SK-N-SH (cell line): ENCODE data around the gene BNIP5. TPM values are rescaled to one million over a fixed set of nuclear protein-coding genes. Genes with fewer than 3 reads are reported as not detected.

ENCODE experiments used
- CTCF ChIA-PET: fragments of 300-600, 350-600 bp; formaldehyde crosslinking; extraction: SDS; loops from one replicate; lab custom pipeline; 2021; lab: Yijun Ruan, JAX
- POLR2A ChIA-PET: fragments of 350-600 bp; sonication (Branson Sonifier 250); formaldehyde crosslinking; extraction: SDS; loops from one replicate; lab custom pipeline; 2020; ENCODE audit warnings: antibody characterized with exemption, inconsistent platforms; lab: Yijun Ruan, JAX
- DNase-seq: peaks from one replicate; pipeline ENCODE4 v3.0.0; 2012
- H2AFZ ChIP-seq: fragments of 200-600 bp; sonication (generic); 2 replicates; pipeline ENCODE4 v1.8.1; 2016; ENCODE audit warnings: antibody characterized with exemption, mild to moderate bottlenecking, low read depth
- H3F3A ChIP-seq: fragments of 200-600 bp; sonication (generic); replicated peaks from 2 replicates; pipeline ENCODE3; 2016; ENCODE audit warnings: antibody characterized with exemption, mild to moderate bottlenecking; ENCODE audit not compliant: insufficient read depth
- H3K27ac ChIP-seq, 2 experiments: fragments of 200-500 bp in 1 of 2; fragments of 200-600 bp in 1 of 2; sonication (Bioruptor generic) in 1 of 2; sonication (generic), shearing (Covaris generic) in 1 of 2; 2 replicates each; pipeline versions ENCODE4 v1.5.1 to v1.6.1; 2014 to 2016; ENCODE audit warnings: low read depth in 2 of 2, inconsistent platforms in 1 of 2, low read length in 1 of 2, mild to moderate bottlenecking in 1 of 2, mixed read lengths in 1 of 2
- H3K27me3 ChIP-seq: fragments of 200-600 bp; sonication (generic), shearing (Covaris generic); 2 replicates; pipeline ENCODE4 v1.6.1; 2016; ENCODE audit warnings: mixed run types; ENCODE audit not compliant: insufficient read depth
- H3K36me3 ChIP-seq, 2 experiments: fragments of 200-500 bp in 1 of 2; fragments of 200-600 bp in 1 of 2; sonication (Bioruptor generic) in 1 of 2; sonication (generic) in 1 of 2; replicated peaks in 1 of 2; 2 replicates each; pipeline versions ENCODE3 to v1.5.1; 2014 to 2016; ENCODE audit warnings: low read length in 1 of 2, mild to moderate bottlenecking in 1 of 2; ENCODE audit not compliant: insufficient read depth in 2 of 2, control insufficient read depth in 1 of 2
- H3K4me1 ChIP-seq, 2 experiments: fragments of 200-500 bp in 1 of 2; fragments of 200-600 bp in 1 of 2; sonication (Bioruptor generic) in 1 of 2; sonication (generic), shearing (Covaris generic) in 1 of 2; 2 replicates each; pipeline versions ENCODE4 v1.5.1 to v1.6.1; 2014 to 2016; ENCODE audit warnings: low read depth in 1 of 2, low read length in 1 of 2, mixed run types in 1 of 2; ENCODE audit not compliant: insufficient read depth in 2 of 2, control insufficient read depth in 1 of 2
- H3K4me2 ChIP-seq: fragments of 200-600 bp; sonication (generic), shearing (Covaris generic); 2 replicates; pipeline ENCODE4 v1.6.1; 2017; ENCODE audit warnings: mixed run types
- H3K4me3 ChIP-seq, 2 experiments: fragments of 200-500 bp in 1 of 2; fragments of 200-600 bp in 1 of 2; sonication (Bioruptor generic) in 1 of 2; sonication (generic), shearing (Covaris generic) in 1 of 2; 2 replicates each; pipeline versions ENCODE4 v1.5.1 to v1.8.1; 2014 to 2016; ENCODE audit warnings: low read depth in 2 of 2, inconsistent platforms in 1 of 2, low read length in 1 of 2, mild to moderate bottlenecking in 1 of 2, mixed read lengths in 1 of 2, moderate library complexity in 1 of 2
- H3K79me2 ChIP-seq: fragments of 200-600 bp; sonication (generic); 2 replicates; pipeline ENCODE4 v1.8.1; 2017; ENCODE audit warnings: mild to moderate bottlenecking; ENCODE audit not compliant: insufficient read depth
- H3K9ac ChIP-seq: fragments of 200-600 bp; sonication (generic); 2 replicates; pipeline ENCODE4 v1.6.1; 2017; ENCODE audit warnings: mixed run types
- H3K9me2 ChIP-seq: fragments of 200-600 bp; sonication (generic); 2 replicates; pipeline ENCODE4 v1.6.1; 2017; ENCODE audit warnings: mixed run types
- H3K9me3 ChIP-seq: fragments of 200-600 bp; sonication (generic); 2 replicates; pipeline ENCODE4 v1.6.1; 2017; ENCODE audit warnings: mixed run types, mild to moderate bottlenecking, moderate library complexity
- H4K20me1 ChIP-seq: fragments of 200-600 bp; sonication (generic); 2 replicates; pipeline ENCODE4 v1.6.1; 2017; ENCODE audit warnings: mild to moderate bottlenecking, mixed run types; ENCODE audit not compliant: insufficient read depth
- EP300 ChIP-seq, 2 experiments: IDR thresholded peaks; 2 replicates each; pipeline versions ENCODE4 v1.4.0 to v1.6.1; 2012; ENCODE audit warnings: borderline replicate concordance in 1 of 2, low read depth in 1 of 2, low read length in 1 of 2
- EZH2phosphoT487 ChIP-seq: fragments of 200-600 bp; sonication (generic); IDR thresholded peaks from 2 replicates; pipeline ENCODE4 v1.6.1; 2017; ENCODE audit warnings: low read depth, mixed run types, mild to moderate bottlenecking, antibody characterized with exemption, moderate library complexity, borderline replicate concordance
- FOSL2 ChIP-seq: IDR thresholded peaks from 2 replicates; pipeline ENCODE4 v1.4.0; 2012; ENCODE audit warnings: low read depth, mild to moderate bottlenecking, moderate library complexity, borderline replicate concordance
- MEF2A ChIP-seq: IDR thresholded peaks from 2 replicates; pipeline ENCODE4 v1.4.0; 2012; ENCODE audit warnings: low read depth, borderline replicate concordance
- MXI1 ChIP-seq: IDR thresholded peaks from 2 replicates; pipeline ENCODE4 v1.6.1; 2012; ENCODE audit warnings: mild to moderate bottlenecking, low read depth, low read length, improper control_type of control experiment
- NFIC ChIP-seq: IDR thresholded peaks from 2 replicates; pipeline ENCODE4 v1.4.0; 2012; ENCODE audit warnings: borderline replicate concordance
- RAD21 ChIP-seq: IDR thresholded peaks from 2 replicates; pipeline ENCODE4 v1.6.1; 2012; ENCODE audit warnings: mild to moderate bottlenecking, low read length
- RCOR1 ChIP-seq: fragments of 150-350 bp; IDR thresholded peaks from 2 replicates; pipeline ENCODE4 v1.6.1; 2017; ENCODE audit warnings: antibody characterized with exemption, low read length
- REST ChIP-seq: IDR thresholded peaks from 2 replicates; pipeline ENCODE4 v1.6.1; 2012; ENCODE audit warnings: mild to moderate bottlenecking, low read depth, low read length, moderate library complexity
- RFX5 ChIP-seq: IDR thresholded peaks from 2 replicates; pipeline ENCODE4 v1.6.1; 2012; ENCODE audit warnings: mild to moderate bottlenecking, improper control_type of control experiment, low read length
- RXRA ChIP-seq: IDR thresholded peaks from 2 replicates; pipeline ENCODE4 v1.4.0; 2012; ENCODE audit warnings: low read depth, mild to moderate bottlenecking, borderline replicate concordance
- SIN3A ChIP-seq: IDR thresholded peaks from 2 replicates; pipeline ENCODE4 v1.6.1; 2012; ENCODE audit warnings: low read depth, mild to moderate bottlenecking, low read length, moderate library complexity, borderline replicate concordance
- SMC3 ChIP-seq: IDR thresholded peaks from 2 replicates; pipeline ENCODE4 v1.6.1; 2012; ENCODE audit warnings: low read depth, low read length, improper control_type of control experiment
- TCF12 ChIP-seq: IDR thresholded peaks from 2 replicates; pipeline ENCODE4 v1.4.0; 2012
- YY1 ChIP-seq: IDR thresholded peaks from 2 replicates; pipeline ENCODE4 v1.4.0; 2012; ENCODE audit warnings: low read depth, mild to moderate bottlenecking
- WGBS: methylation state at CpG from one replicate; pipeline ENCODE4 v1.1.6; 2017; ENCODE audit warnings: low lambda C conversion rate; 5-methylcytosine and 5-hydroxymethylcytosine counted together
- polyA plus RNA-seq, 3 experiments: library from polyadenylated mRNA; depleted of rRNA; stranded (reverse); fragments of >200 nt; gene quantifications; 2 replicates each; pipeline ENCODE4 v1.2.3, GENCODE V29; 2012
- TF ChIP-seq, protein P1 (sequence below): IDR thresholded peaks from 2 replicates; pipeline ENCODE4 v1.4.0; 2012; ENCODE audit warnings: low read depth
- TF ChIP-seq, protein P2 (sequence below): IDR thresholded peaks from 2 replicates; pipeline ENCODE4 v1.4.0; 2012; ENCODE audit warnings: low read depth, borderline replicate concordance
- TF ChIP-seq, protein P3 (sequence below): fragments of 150-350 bp; IDR thresholded peaks from 2 replicates; pipeline ENCODE4 v1.6.1; 2017; ENCODE audit warnings: antibody characterized with exemption, low read length, low read depth, borderline replicate concordance
- TF ChIP-seq, protein P4 (sequence below): fragments of 200-600 bp; sonication (generic); IDR thresholded peaks from 2 replicates; pipeline ENCODE4 v1.6.1; 2017; ENCODE audit warnings: antibody characterized with exemption, mild to moderate bottlenecking, moderate library complexity

BNIP5 gene
- polyA plus RNA-seq, 1 of the 3 experiments (the other 2 are of a cell fraction): not detected

- TF ChIP-seq RFX5: no peak
- TF ChIP-seq FOSL2: no peak
- TF ChIP-seq MXI1: no peak
- no peak for TF ChIP-seq NFIC
- TF ChIP-seq, protein P1, sequence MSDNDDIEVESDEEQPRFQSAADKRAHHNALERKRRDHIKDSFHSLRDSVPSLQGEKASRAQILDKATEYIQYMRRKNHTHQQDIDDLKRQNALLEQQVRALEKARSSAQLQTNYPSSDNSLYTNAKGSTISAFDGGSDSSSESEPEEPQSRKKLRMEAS: no peak
- no peak for TF ChIP-seq EP300 (IDR thresholded peaks at IDR 0.05; ENCODE audit: borderline replicate concordance in 1 of 2, low read depth in 1 of 2, low read length in 1 of 2)
- no peak for TF ChIP-seq YY1
- no peak for TF ChIP-seq SIN3A
These were observed 66.6 kb downstream of the BNIP5 start, which contains the start of gene PNPLA1 (continued) for GRCh38 chr6:36269834-36270705.

DNA sequence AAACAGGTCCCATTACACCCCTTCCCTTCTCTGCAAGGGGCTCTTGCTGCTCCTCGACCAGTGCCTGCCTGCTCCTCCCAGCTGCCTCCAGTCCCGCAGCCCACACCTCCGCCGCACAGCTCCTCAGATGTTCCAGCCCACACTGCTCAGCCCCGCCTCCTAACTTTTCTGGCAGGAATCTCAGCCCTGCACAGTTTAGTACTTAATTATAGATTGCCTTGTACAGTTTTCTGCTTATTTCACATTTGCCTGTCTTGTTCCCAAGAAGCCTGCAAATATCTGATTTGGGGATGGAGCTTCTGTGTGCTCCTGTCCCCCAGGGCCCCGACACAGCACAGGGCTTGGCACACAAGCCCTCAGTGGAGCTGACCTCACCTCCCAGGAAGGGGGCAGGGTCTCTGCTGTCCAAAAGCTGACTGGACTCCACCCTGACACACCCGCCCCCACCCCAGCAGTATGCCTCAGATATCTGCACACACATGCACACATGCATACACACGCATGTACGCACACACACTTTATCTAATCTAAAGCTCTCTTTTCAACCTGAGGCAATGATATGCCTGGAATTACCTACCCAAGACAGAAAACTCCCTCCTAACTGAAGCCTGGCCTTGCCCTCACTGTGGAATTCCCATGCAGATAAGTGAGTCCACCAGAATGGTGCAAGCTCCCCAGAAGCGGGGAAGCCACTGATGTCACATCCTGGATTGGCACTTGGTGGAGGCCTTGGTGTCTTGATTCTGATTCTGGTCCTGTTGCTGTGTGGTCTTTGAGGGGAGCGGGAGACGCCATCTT is 68.0 kb downstream of the BNIP5 start:
- Histone ChIP-seq H3K36me3 (no peaks in the 10 kb centered on the region), H3K9me2 (no peaks in the 10 kb centered on the region), H3K4me3 (no peak overlapping the region), H2AFZ (no peak overlapping the region), H4K20me1 (no peaks in the 10 kb centered on the region), H3K79me2 (no peaks in the 10 kb centered on the region), H3K9me3 (no peaks in the 10 kb centered on the region), H3K9ac (no peak overlapping the region), H3K4me2 (no peak overlapping the region), H3K27ac (no peak overlapping the region), H3K4me1 (peaks cover 0 to 7% of the 10 kb centered on the region in 2 experiments; a peak in 1 of 4 replicates), H3K27me3 (no peaks in the 10 kb centered on the region), H3F3A (no peaks in the 10 kb centered on the region)
- no peak for DNase-seq
- POLR2A ChIA-PET: no interaction called here
- CTCF ChIA-PET: interaction anchor here (1.6 kb wide), 1 partner anchor 22 kb away, joined by 4 read pairs; no protein-coding TSS in a partner anchor
- 87% methylated on average over 11 of the region's 12 CpGs for WGBS
- TF ChIP-seq, protein P2, sequence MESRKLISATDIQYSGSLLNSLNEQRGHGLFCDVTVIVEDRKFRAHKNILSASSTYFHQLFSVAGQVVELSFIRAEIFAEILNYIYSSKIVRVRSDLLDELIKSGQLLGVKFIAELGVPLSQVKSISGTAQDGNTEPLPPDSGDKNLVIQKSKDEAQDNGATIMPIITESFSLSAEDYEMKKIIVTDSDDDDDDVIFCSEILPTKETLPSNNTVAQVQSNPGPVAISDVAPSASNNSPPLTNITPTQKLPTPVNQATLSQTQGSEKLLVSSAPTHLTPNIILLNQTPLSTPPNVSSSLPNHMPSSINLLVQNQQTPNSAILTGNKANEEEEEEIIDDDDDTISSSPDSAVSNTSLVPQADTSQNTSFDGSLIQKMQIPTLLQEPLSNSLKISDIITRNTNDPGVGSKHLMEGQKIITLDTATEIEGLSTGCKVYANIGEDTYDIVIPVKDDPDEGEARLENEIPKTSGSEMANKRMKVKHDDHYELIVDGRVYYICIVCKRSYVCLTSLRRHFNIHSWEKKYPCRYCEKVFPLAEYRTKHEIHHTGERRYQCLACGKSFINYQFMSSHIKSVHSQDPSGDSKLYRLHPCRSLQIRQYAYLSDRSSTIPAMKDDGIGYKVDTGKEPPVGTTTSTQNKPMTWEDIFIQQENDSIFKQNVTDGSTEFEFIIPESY: no peak
- TF ChIP-seq RXRA: no peak
- TF ChIP-seq YY1: no peak
- TF ChIP-seq, protein P3, sequence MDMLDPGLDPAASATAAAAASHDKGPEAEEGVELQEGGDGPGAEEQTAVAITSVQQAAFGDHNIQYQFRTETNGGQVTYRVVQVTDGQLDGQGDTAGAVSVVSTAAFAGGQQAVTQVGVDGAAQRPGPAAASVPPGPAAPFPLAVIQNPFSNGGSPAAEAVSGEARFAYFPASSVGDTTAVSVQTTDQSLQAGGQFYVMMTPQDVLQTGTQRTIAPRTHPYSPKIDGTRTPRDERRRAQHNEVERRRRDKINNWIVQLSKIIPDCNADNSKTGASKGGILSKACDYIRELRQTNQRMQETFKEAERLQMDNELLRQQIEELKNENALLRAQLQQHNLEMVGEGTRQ: no peak
- no peak for TF ChIP-seq SIN3A
- no peak for TF ChIP-seq RFX5
- TF ChIP-seq TCF12: no peak
- no peak for TF ChIP-seq REST
- TF ChIP-seq NFIC: no peak
- TF ChIP-seq MEF2A: no peak
- TF ChIP-seq RCOR1: no peak
- no peak for TF ChIP-seq EZH2phosphoT487
- no peak for TF ChIP-seq RAD21
- TF ChIP-seq, protein P4, sequence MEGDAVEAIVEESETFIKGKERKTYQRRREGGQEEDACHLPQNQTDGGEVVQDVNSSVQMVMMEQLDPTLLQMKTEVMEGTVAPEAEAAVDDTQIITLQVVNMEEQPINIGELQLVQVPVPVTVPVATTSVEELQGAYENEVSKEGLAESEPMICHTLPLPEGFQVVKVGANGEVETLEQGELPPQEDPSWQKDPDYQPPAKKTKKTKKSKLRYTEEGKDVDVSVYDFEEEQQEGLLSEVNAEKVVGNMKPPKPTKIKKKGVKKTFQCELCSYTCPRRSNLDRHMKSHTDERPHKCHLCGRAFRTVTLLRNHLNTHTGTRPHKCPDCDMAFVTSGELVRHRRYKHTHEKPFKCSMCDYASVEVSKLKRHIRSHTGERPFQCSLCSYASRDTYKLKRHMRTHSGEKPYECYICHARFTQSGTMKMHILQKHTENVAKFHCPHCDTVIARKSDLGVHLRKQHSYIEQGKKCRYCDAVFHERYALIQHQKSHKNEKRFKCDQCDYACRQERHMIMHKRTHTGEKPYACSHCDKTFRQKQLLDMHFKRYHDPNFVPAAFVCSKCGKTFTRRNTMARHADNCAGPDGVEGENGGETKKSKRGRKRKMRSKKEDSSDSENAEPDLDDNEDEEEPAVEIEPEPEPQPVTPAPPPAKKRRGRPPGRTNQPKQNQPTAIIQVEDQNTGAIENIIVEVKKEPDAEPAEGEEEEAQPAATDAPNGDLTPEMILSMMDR: no peak
- no peak for TF ChIP-seq SMC3
